Measurements from ENCODE around the gene ADGRD1. TPM values are rescaled to one million over a fixed set of nuclear protein-coding genes. Genes with fewer than 3 reads are reported as not detected.

Gene ADGRD1
- total RNA-seq, 4 donors from 2014 or later = 8.3 to 18.1 (median 12.5) TPM

- 78% methylated on average over 13 of the region's 13 CpGs; no CpG with 5 or more reads in 1 of the 2 donors for WGBS, 2 donors (ENCODE audit: low coverage in 1 of 2)
- Histone ChIP-seq H3K36me3 (no peaks in the 10 kb centered on the region), H3K4me3 (no peak overlapping the region), H3K27me3 (no peaks in the 10 kb centered on the region), H3K27ac (peak overlapping the region in 1 of 4 donors; percentile 48), H3K9me3 (no peaks in the 10 kb centered on the region), H3K4me1 (peaks cover 0 to 4% (median 0%) of the 10 kb centered on the region in 4 donors)
- in situ Hi-C loops (cut with MboI; ENCODE audit: low pct_ligation_motif_present in 1 of 4, low pct_unique_long_range_greater_than_20kb in 1 of 4, low sequenced_read_pairs in 3 of 4) = loop anchor here in 2 of 4 donors (25.0 kb wide), 1 partner anchor 190 kb away; no protein-coding TSS in a partner anchor
- TF ChIP-seq EP300 (IDR thresholded peaks at IDR 0.05; ENCODE audit: low read depth) = no peak
- TF ChIP-seq CTCF (IDR thresholded peaks at IDR 0.05) = no peak
- TF ChIP-seq POLR2A (IDR thresholded peaks at IDR 0.05) = no peak
- no peak for TF ChIP-seq POLR2AphosphoS5 (IDR thresholded peaks at IDR 0.05)
- peak; percentile 5 for DNase-seq
- intact Hi-C loops (cut with DNase I; ENCODE audit: low total_unique reads) = no loop called here
Measured at GRCh38 chr12:131101703-131102492, 148.2 kb downstream of the ADGRD1 start.

- no peaks in the 10 kb centered on the region for H3K9me3 ChIP-seq
- WGBS, 2 donors (ENCODE audit: low coverage in 1 of 2) = 83 to 85% methylated on average over 2 to 10 of the region's 10 CpGs
- H3K27me3 ChIP-seq = no peaks in the 10 kb centered on the region
- intact Hi-C loops (cut with DNase I; ENCODE audit: low total_unique reads) (no loop called here), in situ Hi-C loops (cut with MboI; ENCODE audit: low pct_ligation_motif_present in 1 of 4, low pct_unique_long_range_greater_than_20kb in 1 of 4, low sequenced_read_pairs in 3 of 4) (loop anchor here in 2 of 4 donors (25.0 kb wide), 1 partner anchor 190 kb away; no protein-coding TSS in a partner anchor)
- H3K4me3 ChIP-seq = no peak overlapping the region
- peak overlapping the region in 1 of 4 donors; percentile 48 for H3K27ac ChIP-seq
- TF ChIP-seq CTCF (IDR thresholded peaks at IDR 0.05) (no peak), EP300 (IDR thresholded peaks at IDR 0.05; ENCODE audit: low read depth) (no peak), POLR2AphosphoS5 (IDR thresholded peaks at IDR 0.05) (no peak), POLR2A (IDR thresholded peaks at IDR 0.05) (no peak)
- DNase-seq = no peak
- peaks cover 0 to 4% (median 0%) of the 10 kb centered on the region in 4 donors for H3K4me1 ChIP-seq
- H3K36me3 ChIP-seq = no peaks in the 10 kb centered on the region
Measured at GRCh38 chr12:131102493-131102931, 148.8 kb downstream of the ADGRD1 start.

GRCh38 chr12:131102991-131103668, 149.4 kb downstream of the ADGRD1 start:
- no peaks in the 10 kb centered on the region for H3K9me3 ChIP-seq
- no peaks in the 10 kb centered on the region for H3K36me3 ChIP-seq
- WGBS, 2 donors (ENCODE audit: low coverage in 1 of 2) = 85% methylated on average over 19 of the region's 19 CpGs; no CpG with 5 or more reads in 1 of the 2 donors
- H3K27me3 ChIP-seq = no peaks in the 10 kb centered on the region
- H3K4me1 ChIP-seq = peaks cover 0 to 4% (median 0%) of the 10 kb centered on the region in 4 donors
- peak overlapping the region in 1 of 4 donors; percentile 48 for H3K27ac ChIP-seq
- TF ChIP-seq POLR2A (IDR thresholded peaks at IDR 0.05) (no peak), CTCF (IDR thresholded peaks at IDR 0.05) (no peak), EP300 (IDR thresholded peaks at IDR 0.05; ENCODE audit: low read depth) (no peak), POLR2AphosphoS5 (IDR thresholded peaks at IDR 0.05) (no peak)
- H3K4me3 ChIP-seq = no peak overlapping the region
- in situ Hi-C loops (cut with MboI; ENCODE audit: low pct_ligation_motif_present in 1 of 4, low pct_unique_long_range_greater_than_20kb in 1 of 4, low sequenced_read_pairs in 3 of 4) = loop anchor here in 2 of 4 donors (25.0 kb wide), 1 partner anchor 191 kb away; no protein-coding TSS in a partner anchor
- peak; percentile 57 for DNase-seq
- intact Hi-C loops (cut with DNase I; ENCODE audit: low total_unique reads) = no loop called here
